Stimulated activated naive CD8-positive, alpha-beta T cell treated with anti-CD3 and anti-CD28 coated beads, Interleukin-15, Interleukin-2, amounts not matched to agents 100 U/mL and 50 U/mL, for 24 hours (primary cell): Measurements from ENCODE around the gene ENTPD1.
"Not testable (repeated sequence)": the region's sequence is repeated elsewhere in the genome, so short reads cannot be mapped to it uniquely, and the experiment has no call there.

ENCODE experiments used
- ATAC-seq: fragments of 150-1000 bp; cut with Tn5 transposase; one replicate; pipeline ENCODE4 v1.10.0; 2021
- DNase-seq: peaks from one replicate; pipeline ENCODE4 v3.0.0; 2021

ENTPD1 gene

DNA sequence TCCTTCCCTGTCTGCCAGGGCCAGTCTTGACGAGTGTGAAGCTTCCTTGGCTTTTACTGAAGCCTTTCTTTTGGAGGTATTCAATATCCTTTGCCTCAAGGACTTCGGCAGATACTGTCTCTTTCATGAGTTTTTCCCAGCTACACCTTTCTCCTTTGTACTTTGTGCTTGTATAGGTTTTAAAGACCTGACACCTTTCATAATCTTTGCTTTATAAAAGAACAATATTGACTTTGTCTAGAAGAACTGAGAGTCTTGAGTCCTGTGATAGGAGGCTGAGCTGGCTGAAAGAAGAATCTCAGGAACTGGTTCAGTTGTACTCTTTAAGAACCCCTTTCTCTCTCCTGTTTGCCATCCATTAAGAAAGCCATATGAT lies 110.5 kb downstream of the ENTPD1 start:
- DNase-seq (no peak), ATAC-seq (no peak)

DNA sequence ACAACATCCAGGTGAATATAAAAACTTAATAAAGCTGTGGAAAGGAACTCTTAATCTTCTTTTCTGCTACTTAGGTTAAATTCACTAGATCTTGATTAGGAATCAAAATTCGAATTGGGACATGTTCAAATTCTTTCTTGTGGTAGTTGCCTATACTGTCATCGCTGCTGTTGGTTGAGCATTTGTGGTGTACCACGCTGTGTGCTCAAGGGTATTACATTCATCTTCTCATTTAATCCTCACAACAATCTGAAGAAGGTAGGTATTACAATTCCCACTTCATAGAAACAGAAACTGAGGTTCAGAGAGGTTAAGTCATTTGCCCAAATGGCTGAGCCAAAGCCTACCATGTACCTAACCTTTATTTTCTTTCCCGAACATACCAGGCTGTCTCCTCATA lies 111.9 kb downstream of the ENTPD1 start:
- no peak for ATAC-seq

GRCh38 chr10:95872158-95872711 lies 116.3 kb downstream of the ENTPD1 start:
- DNase-seq (no peak), ATAC-seq (no peak)

More for the DNA sequence above, 111.9 kb downstream of the ENTPD1 start:
- DNase-seq, result no peak

DNA sequence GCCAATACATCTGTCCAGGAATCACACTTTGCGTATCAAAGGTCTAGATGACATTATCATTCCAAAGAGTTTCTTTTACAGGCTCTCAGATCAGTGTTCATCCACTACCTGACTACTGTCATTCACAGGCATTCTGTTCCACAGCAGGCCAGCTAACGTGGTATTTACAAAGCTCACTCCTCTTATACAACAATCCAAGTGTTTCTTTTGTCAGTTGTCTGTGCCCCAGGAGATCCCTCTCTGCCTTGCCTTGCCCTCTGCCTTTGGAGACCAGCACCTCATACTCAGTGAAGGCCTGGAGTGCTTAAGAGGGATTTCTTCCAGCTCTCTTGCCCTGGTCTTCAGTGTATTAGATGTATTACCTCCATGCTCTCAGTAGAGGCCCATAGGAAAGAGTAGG lies 117.2 kb downstream of the ENTPD1 start:
- ATAC-seq (no peak), DNase-seq (no peak)

DNA sequence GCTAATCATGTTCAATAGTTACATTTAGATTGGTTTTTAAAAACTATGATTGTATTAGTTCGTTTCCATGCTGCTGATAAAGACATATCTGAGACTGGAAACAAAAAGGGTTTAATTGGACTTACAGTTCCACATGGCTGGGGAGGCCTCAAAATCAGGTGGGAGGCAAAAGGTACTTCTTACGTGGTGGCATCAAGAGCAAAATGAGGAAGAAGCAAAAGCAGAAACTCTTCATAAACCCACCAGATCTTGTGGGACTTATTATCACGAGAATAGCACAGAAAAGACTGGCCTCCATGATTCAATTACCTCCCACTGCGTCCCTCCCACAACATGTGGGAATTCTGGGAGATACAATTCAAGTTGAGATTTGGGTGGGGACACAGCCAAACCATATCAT lies 117.7 kb downstream of the ENTPD1 start:
- ATAC-seq (no peak), DNase-seq (no peak)

GRCh38 chr10:95874783-95875182 lies 118.8 kb downstream of the ENTPD1 start:
- not testable (repeated sequence) for ATAC-seq, DNase-seq

DNA sequence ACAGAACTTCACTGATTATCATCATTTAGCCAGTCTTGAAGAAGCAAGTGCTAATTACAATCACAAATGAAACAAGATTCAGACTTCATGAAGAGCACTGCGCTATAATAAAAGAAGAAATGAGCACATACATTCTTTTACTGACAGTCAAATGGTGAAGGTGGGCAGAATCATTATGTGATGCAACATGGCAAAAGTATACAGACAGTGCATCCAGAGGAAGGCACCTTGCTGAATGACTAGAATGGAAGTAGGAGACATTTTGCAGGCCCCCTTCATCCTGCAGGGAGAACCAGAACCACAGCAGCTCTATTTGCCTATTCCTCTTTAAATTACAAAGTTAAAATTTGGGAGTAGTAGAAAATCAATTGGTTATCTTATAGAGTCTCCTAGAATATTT lies 120.8 kb downstream of the ENTPD1 start:
- ATAC-seq (no peak), DNase-seq (no peak)

- ATAC-seq, result no peak
- DNase-seq, result no peak
Observed at GRCh38 chr10:95877881-95878280, 121.9 kb downstream of the ENTPD1 start.

- no peak for ATAC-seq
- no peak for DNase-seq
Observed at GRCh38 chr10:95880704-95881103, 124.7 kb downstream of the ENTPD1 start.

GRCh38 chr10:95881316-95881715 lies 125.4 kb downstream of the ENTPD1 start:
- ATAC-seq (no peak), DNase-seq (no peak)

- ATAC-seq, result no peak
- DNase-seq, result no peak
Observed at GRCh38 chr10:95889830-95890229, 133.9 kb downstream of the ENTPD1 start.

DNA sequence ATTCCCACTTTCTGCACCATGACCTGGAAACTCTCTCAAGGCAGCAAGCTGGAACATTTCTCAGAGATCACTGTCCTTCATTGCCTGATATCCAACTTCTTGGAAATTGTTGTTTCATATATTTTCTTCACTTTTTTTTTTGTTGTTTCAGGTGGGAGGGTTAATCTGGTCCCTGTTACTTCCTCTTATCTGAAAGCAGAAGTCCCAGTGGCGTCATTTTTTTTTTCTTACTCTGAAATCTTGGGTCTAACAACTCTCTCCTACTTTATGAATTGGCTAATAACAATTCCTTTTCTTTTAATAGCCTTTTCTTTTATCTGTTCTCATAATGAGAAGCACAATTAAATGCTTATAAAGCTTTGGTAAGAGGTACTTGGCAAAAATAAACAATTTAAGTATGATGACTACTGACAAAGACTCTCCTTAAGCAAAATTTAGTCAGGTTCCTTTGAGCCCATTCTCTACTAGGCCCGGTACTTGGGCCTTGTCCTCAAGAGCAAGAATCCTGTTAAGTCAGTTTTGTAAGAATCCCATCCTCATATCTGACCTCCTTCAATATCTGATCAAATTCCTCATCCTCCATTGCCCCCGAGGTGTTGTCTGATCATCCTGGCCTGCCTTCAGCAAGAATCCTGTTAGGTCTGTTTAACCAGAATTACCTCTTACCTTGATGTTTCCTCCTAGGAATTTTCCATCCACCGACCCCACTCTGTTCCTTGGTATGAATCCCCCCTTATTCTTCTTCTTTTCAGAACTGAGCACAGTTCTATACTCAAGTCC lies 140.3 kb downstream of the ENTPD1 start:
- DNase-seq, result no peak
- ATAC-seq, result no peak

- not testable (repeated sequence) for DNase-seq, ATAC-seq
Observed at GRCh38 chr10:95905897-95906580, 150.1 kb downstream of the ENTPD1 start.

GRCh38 chr10:95906677-95907455 lies 150.9 kb downstream of the ENTPD1 start:
- peak; percentile 54 for DNase-seq
- ATAC-seq, result peak; percentile 60

DNA sequence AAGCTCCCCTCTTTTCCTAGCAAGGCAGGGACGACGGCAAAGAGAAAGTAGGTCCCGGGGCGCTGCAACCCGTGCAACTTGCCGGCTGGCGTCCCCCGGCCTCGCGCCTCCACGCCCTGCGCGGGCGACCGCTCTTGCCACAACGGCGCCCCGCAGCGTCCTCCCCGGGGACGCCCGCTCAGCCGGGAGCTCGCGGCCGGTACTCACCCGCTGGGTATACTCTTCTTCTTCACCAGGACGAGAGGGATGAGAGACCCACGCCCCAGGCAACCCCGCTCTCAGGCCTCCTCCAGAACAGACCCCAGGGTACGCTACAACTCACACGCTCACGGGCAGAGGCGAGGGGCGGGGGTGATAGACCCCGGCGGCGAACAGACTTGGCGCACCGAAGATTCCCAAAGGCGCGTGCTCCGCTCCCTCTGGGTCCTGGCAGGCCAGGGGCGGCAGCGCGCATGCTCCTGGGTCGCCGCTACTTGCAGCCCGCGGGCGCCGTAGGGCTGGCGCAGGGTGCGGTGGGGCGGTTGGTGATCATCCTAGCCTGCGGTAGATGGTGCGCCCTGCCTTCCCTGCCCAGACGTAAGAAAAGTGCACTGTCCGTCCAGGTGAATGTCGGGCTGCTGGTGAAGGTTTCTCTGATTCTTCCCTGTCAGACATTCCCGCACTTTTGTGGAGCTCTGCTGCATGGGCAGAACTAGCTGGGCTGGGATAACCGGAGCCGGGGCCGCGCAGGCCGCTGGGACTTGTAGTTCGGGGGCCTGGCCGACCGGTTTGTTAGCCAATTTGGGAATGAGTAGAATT lies 151.7 kb downstream of the ENTPD1 start, which contains the start of gene CC2D2B:
Gene CC2D2B, plus strand, starts transcription at position 520 of the 798 bp plus-strand sequence. CDS start 3,349 bp downstream, outside the sequence.
- DNase-seq, result peak; percentile 81
- peak; percentile 95 for ATAC-seq

DNA sequence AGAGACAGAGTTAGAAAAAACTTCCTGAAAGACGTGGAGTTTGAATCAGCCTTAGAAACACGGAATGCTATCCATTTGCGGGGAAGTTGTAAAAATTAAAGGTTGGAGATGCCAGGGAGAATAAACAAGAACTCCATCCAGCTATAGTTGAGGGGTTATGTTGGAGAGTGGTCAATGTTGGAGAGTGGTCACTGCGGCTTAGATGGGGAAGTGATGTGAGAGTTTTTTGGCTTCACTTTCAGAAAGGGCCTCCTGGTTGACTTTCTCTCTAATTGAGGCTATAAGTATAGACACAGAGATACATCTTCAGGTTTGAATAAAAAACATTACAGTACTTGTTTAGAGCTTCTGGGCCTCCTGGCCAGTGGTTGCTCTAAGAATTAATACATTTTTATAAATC lies 152.5 kb downstream of the ENTPD1 start:
- no peak for DNase-seq
- no peak for ATAC-seq

DNA sequence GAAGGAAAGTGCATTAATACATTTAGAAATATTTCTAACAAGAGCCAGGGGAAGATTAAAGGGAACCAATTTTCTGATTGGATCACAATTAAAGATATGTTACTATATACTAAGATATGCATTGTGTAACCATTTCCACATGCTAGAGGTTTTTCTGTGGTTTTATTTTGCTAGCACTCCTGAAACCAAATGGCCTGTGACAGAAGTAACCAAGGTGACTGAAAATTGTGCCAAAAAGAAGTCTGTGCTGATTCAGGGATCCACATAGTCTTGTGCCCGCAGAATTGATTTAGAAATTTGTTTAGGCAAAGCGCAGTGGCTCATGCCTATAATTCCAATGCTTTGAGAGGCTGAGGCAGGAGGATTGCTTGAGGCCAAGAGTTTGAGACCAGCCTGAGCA lies 153.6 kb downstream of the ENTPD1 start:
- ATAC-seq, result no peak
- no peak for DNase-seq

- DNase-seq, ATAC-seq: not testable (repeated sequence)
Observed at GRCh38 chr10:95916039-95916438, 160.1 kb downstream of the ENTPD1 start.
